SK-N-SH (cell line): ENCODE measurements around the gene SMAD3. TPM values are rescaled to one million over a fixed set of nuclear protein-coding genes. Genes with fewer than 3 reads are reported as not detected.

ENCODE experiments used
- CTCF ChIA-PET: fragments of 300-600, 350-600 bp; formaldehyde crosslinking; extraction: SDS; loops from one replicate; lab custom pipeline; 2021; lab: Yijun Ruan, JAX
- POLR2A ChIA-PET: fragments of 350-600 bp; sonication (Branson Sonifier 250); formaldehyde crosslinking; extraction: SDS; loops from one replicate; lab custom pipeline; 2020; ENCODE audit warnings: antibody characterized with exemption, inconsistent platforms; lab: Yijun Ruan, JAX
- DNase-seq: peaks from one replicate; pipeline ENCODE4 v3.0.0; 2012
- H2AFZ ChIP-seq: fragments of 200-600 bp; sonication (generic); 2 replicates; pipeline ENCODE4 v1.8.1; 2016; ENCODE audit warnings: antibody characterized with exemption, mild to moderate bottlenecking, low read depth
- H3F3A ChIP-seq: fragments of 200-600 bp; sonication (generic); replicated peaks from 2 replicates; pipeline ENCODE3; 2016; ENCODE audit warnings: antibody characterized with exemption, mild to moderate bottlenecking; ENCODE audit not compliant: insufficient read depth
- H3K27ac ChIP-seq, 2 experiments: fragments of 200-500 bp in 1 of 2; fragments of 200-600 bp in 1 of 2; sonication (Bioruptor generic) in 1 of 2; sonication (generic), shearing (Covaris generic) in 1 of 2; 2 replicates each; pipeline versions ENCODE4 v1.5.1 to v1.6.1; 2014 to 2016; ENCODE audit warnings: low read depth in 2 of 2, inconsistent platforms in 1 of 2, low read length in 1 of 2, mild to moderate bottlenecking in 1 of 2, mixed read lengths in 1 of 2
- H3K27me3 ChIP-seq: fragments of 200-600 bp; sonication (generic), shearing (Covaris generic); 2 replicates; pipeline ENCODE4 v1.6.1; 2016; ENCODE audit warnings: mixed run types; ENCODE audit not compliant: insufficient read depth
- H3K36me3 ChIP-seq, 2 experiments: fragments of 200-500 bp in 1 of 2; fragments of 200-600 bp in 1 of 2; sonication (Bioruptor generic) in 1 of 2; sonication (generic) in 1 of 2; replicated peaks in 1 of 2; 2 replicates each; pipeline versions ENCODE3 to v1.5.1; 2014 to 2016; ENCODE audit warnings: low read length in 1 of 2, mild to moderate bottlenecking in 1 of 2; ENCODE audit not compliant: insufficient read depth in 2 of 2, control insufficient read depth in 1 of 2
- H3K4me1 ChIP-seq, 2 experiments: fragments of 200-500 bp in 1 of 2; fragments of 200-600 bp in 1 of 2; sonication (Bioruptor generic) in 1 of 2; sonication (generic), shearing (Covaris generic) in 1 of 2; 2 replicates each; pipeline versions ENCODE4 v1.5.1 to v1.6.1; 2014 to 2016; ENCODE audit warnings: low read depth in 1 of 2, low read length in 1 of 2, mixed run types in 1 of 2; ENCODE audit not compliant: insufficient read depth in 2 of 2, control insufficient read depth in 1 of 2
- H3K4me2 ChIP-seq: fragments of 200-600 bp; sonication (generic), shearing (Covaris generic); 2 replicates; pipeline ENCODE4 v1.6.1; 2017; ENCODE audit warnings: mixed run types
- H3K4me3 ChIP-seq, 2 experiments: fragments of 200-500 bp in 1 of 2; fragments of 200-600 bp in 1 of 2; sonication (Bioruptor generic) in 1 of 2; sonication (generic), shearing (Covaris generic) in 1 of 2; 2 replicates each; pipeline versions ENCODE4 v1.5.1 to v1.8.1; 2014 to 2016; ENCODE audit warnings: low read depth in 2 of 2, inconsistent platforms in 1 of 2, low read length in 1 of 2, mild to moderate bottlenecking in 1 of 2, mixed read lengths in 1 of 2, moderate library complexity in 1 of 2
- H3K79me2 ChIP-seq: fragments of 200-600 bp; sonication (generic); 2 replicates; pipeline ENCODE4 v1.8.1; 2017; ENCODE audit warnings: mild to moderate bottlenecking; ENCODE audit not compliant: insufficient read depth
- H3K9ac ChIP-seq: fragments of 200-600 bp; sonication (generic); 2 replicates; pipeline ENCODE4 v1.6.1; 2017; ENCODE audit warnings: mixed run types
- H3K9me2 ChIP-seq: fragments of 200-600 bp; sonication (generic); 2 replicates; pipeline ENCODE4 v1.6.1; 2017; ENCODE audit warnings: mixed run types
- H3K9me3 ChIP-seq: fragments of 200-600 bp; sonication (generic); 2 replicates; pipeline ENCODE4 v1.6.1; 2017; ENCODE audit warnings: mixed run types, mild to moderate bottlenecking, moderate library complexity
- H4K20me1 ChIP-seq: fragments of 200-600 bp; sonication (generic); 2 replicates; pipeline ENCODE4 v1.6.1; 2017; ENCODE audit warnings: mild to moderate bottlenecking, mixed run types; ENCODE audit not compliant: insufficient read depth
- CHD2 ChIP-seq: fragments of 150-350 bp; IDR thresholded peaks from 2 replicates; pipeline ENCODE4 v1.6.1; 2018; ENCODE audit warnings: low read length; ENCODE audit not compliant: partially characterized antibody
- CTCF ChIP-seq: fragments of 200-600 bp; sonication (generic); IDR thresholded peaks from 2 replicates; pipeline ENCODE4 v1.6.1; 2017; ENCODE audit warnings: antibody characterized with exemption, mild to moderate bottlenecking, moderate library complexity
- ELF1 ChIP-seq: IDR thresholded peaks from 2 replicates; pipeline ENCODE4 v1.4.0; 2012
- EZH2phosphoT487 ChIP-seq: fragments of 200-600 bp; sonication (generic); IDR thresholded peaks from 2 replicates; pipeline ENCODE4 v1.6.1; 2017; ENCODE audit warnings: low read depth, mixed run types, mild to moderate bottlenecking, antibody characterized with exemption, moderate library complexity, borderline replicate concordance
- FOXM1 ChIP-seq: IDR thresholded peaks from 2 replicates; pipeline ENCODE4 v1.4.0; 2012; ENCODE audit warnings: low read depth, mild to moderate bottlenecking
- GABPA ChIP-seq: IDR thresholded peaks from 2 replicates; pipeline ENCODE4 v1.4.0; 2012; ENCODE audit warnings: low read depth, mild to moderate bottlenecking
- MAX ChIP-seq: IDR thresholded peaks from 2 replicates; pipeline ENCODE4 v1.4.0; 2012; ENCODE audit warnings: low read depth
- MEF2A ChIP-seq: IDR thresholded peaks from 2 replicates; pipeline ENCODE4 v1.4.0; 2012; ENCODE audit warnings: low read depth, borderline replicate concordance
- MXI1 ChIP-seq: IDR thresholded peaks from 2 replicates; pipeline ENCODE4 v1.6.1; 2012; ENCODE audit warnings: mild to moderate bottlenecking, low read depth, low read length, improper control_type of control experiment
- NRF1 ChIP-seq: IDR thresholded peaks from 2 replicates; pipeline ENCODE4 v1.6.1; 2012; ENCODE audit warnings: low read depth, mild to moderate bottlenecking, low read length
- POLR2AphosphoS5 ChIP-seq: IDR thresholded peaks from 2 replicates; pipeline ENCODE4 v1.6.1; 2012; ENCODE audit warnings: low read depth, low read length
- RCOR1 ChIP-seq: fragments of 150-350 bp; IDR thresholded peaks from 2 replicates; pipeline ENCODE4 v1.6.1; 2017; ENCODE audit warnings: antibody characterized with exemption, low read length
- RFX5 ChIP-seq: IDR thresholded peaks from 2 replicates; pipeline ENCODE4 v1.6.1; 2012; ENCODE audit warnings: mild to moderate bottlenecking, improper control_type of control experiment, low read length
- RXRA ChIP-seq: IDR thresholded peaks from 2 replicates; pipeline ENCODE4 v1.4.0; 2012; ENCODE audit warnings: low read depth, mild to moderate bottlenecking, borderline replicate concordance
- SIN3A ChIP-seq: IDR thresholded peaks from 2 replicates; pipeline ENCODE4 v1.6.1; 2012; ENCODE audit warnings: low read depth, mild to moderate bottlenecking, low read length, moderate library complexity, borderline replicate concordance
- TAF1 ChIP-seq: IDR thresholded peaks from 2 replicates; pipeline ENCODE4 v1.6.1; 2012; ENCODE audit warnings: low read depth, mild to moderate bottlenecking, low read length, moderate library complexity, borderline replicate concordance
- USF2 ChIP-seq: fragments of 150-350 bp; IDR thresholded peaks from 2 replicates; pipeline ENCODE4 v1.6.1; 2017; ENCODE audit warnings: antibody characterized with exemption, low read length, low read depth, borderline replicate concordance
- ZBTB33 ChIP-seq: IDR thresholded peaks from 2 replicates; pipeline ENCODE4 v1.4.0; 2012; ENCODE audit warnings: low read depth, borderline replicate concordance
- WGBS: methylation state at CpG from one replicate; pipeline ENCODE4 v1.1.6; 2017; ENCODE audit warnings: low lambda C conversion rate; 5-methylcytosine and 5-hydroxymethylcytosine counted together
- polyA plus RNA-seq, 3 experiments: library from polyadenylated mRNA; depleted of rRNA; stranded (reverse); fragments of >200 nt; gene quantifications; 2 replicates each; pipeline ENCODE4 v1.2.3, GENCODE V29; 2012
- TF ChIP-seq, protein P1 (sequence below): IDR thresholded peaks from 2 replicates; pipeline ENCODE4; 2012

SMAD3 gene
- polyA plus RNA-seq, 1 of the 3 experiments (the other 2 are of a cell fraction): 19.5 TPM

GRCh38 chr15:67054676-67055075 is 10.7 kb upstream of the SMAD3 start:
- H3K9me3 ChIP-seq: no peaks in the 10 kb centered on the region
- no peak for DNase-seq
- no peak overlapping the region for H3K9ac ChIP-seq
- no peak overlapping the region for H3K27ac ChIP-seq
- H4K20me1 ChIP-seq: no peaks in the 10 kb centered on the region
- ChIA-PET POLR2A (no interaction called here), CTCF (no interaction called here)
- H3K4me1 ChIP-seq: peaks cover 0 to 2% of the 10 kb centered on the region in 2 experiments; a peak in 2 of 4 replicates
- H3K4me3 ChIP-seq: no peak overlapping the region
- H3K4me2 ChIP-seq: no peak overlapping the region
- no peak overlapping the region for H2AFZ ChIP-seq
- WGBS: 92% methylated on average over 5 of the region's 5 CpGs
- no peaks in the 10 kb centered on the region for H3K9me2 ChIP-seq
- H3K36me3 ChIP-seq: no peaks in the 10 kb centered on the region
- no peaks in the 10 kb centered on the region for H3K79me2 ChIP-seq
- TF ChIP-seq RXRA (no peak), RCOR1 (no peak), CTCF (no peak), GABPA (no peak), NRF1 (no peak), EZH2phosphoT487 (no peak), USF2 (no peak), MXI1 (no peak), MAX (no peak), POLR2AphosphoS5 (no peak), CHD2 (no peak), MEF2A (no peak), ZBTB33 (no peak), RFX5 (no peak), FOXM1 (no peak), SIN3A (no peak), TAF1 (no peak), ELF1 (no peak)
- TF ChIP-seq, protein P1, sequence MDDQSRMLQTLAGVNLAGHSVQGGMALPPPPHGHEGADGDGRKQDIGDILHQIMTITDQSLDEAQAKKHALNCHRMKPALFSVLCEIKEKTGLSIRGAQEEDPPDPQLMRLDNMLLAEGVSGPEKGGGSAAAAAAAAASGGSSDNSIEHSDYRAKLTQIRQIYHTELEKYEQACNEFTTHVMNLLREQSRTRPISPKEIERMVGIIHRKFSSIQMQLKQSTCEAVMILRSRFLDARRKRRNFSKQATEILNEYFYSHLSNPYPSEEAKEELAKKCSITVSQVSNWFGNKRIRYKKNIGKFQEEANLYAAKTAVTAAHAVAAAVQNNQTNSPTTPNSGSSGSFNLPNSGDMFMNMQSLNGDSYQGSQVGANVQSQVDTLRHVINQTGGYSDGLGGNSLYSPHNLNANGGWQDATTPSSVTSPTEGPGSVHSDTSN: no peak
- peaks cover 4% of the 10 kb centered on the region for H3F3A ChIP-seq
- H3K27me3 ChIP-seq: no peaks in the 10 kb centered on the region
